D341Med (cell line): ENCODE results near the gene NGFR.
"Not testable (repeated sequence)": the region's sequence is repeated elsewhere in the genome, so short reads cannot be mapped to it uniquely, and the experiment has no call there.

Experiments used
- DNase-seq: peaks from one replicate; pipeline ENCODE4 v3.0.0; 2012; ENCODE audit warnings: low spot score

NGFR gene

DNA sequence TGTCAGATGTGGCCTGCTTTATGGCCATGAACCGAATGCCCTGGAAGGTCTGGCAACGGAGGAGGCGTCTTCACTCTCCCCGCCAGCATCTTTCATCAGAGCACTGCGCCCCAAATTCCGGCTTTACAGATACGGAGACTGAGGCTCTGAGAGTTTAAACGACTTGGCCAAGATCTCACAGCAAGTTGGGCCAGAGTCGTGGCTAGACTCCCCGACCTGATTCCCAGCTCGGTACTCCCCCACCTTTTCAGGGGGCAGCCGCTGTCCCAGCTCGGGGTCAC, 1.7 kb downstream of the NGFR start:
- no peak for DNase-seq

DNA sequence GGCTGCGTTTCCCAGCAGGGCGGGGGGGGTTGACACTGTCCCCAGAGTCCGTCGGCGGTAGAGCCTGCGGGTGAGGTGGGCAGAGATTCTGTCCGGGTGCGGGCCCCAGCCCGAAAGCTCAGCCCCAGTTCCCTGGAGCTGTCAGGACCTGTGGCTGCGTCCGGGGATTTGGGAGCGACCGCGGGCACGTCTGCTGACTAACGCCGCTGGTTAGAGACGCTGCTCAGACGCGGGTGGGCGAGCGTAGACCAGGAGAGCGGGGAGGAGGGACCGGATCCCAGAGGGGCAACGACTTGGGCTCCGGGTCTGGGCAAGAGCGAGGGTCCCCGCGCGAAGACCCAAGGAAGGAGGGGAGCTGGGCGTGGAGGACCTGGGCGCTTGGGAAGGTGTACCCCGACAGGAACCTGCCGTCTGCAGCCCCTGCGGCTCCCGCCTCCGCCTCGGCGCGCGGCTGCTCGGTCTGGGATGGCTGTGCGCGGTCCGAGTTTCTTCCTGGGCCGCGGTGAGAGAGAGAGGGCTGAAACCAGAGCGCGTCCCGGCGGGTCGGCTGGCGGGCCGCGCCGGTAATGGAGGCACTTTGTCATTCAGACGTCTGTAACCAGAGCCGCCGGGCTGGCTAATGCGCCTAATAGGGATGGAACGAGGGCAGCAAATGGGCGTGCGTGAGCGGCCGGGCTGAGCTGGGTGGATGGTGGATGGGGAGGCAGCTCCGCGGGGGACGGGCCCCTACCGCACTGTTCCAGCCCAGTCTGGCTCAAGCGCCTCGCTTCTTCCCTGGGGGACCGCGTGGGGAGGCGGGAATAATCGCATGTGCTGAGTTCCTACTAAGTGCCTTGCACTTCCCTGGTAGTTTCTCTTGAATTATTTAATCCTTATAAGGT, 2.3 kb downstream of the NGFR start:
- DNase-seq: peak; percentile 81

DNA sequence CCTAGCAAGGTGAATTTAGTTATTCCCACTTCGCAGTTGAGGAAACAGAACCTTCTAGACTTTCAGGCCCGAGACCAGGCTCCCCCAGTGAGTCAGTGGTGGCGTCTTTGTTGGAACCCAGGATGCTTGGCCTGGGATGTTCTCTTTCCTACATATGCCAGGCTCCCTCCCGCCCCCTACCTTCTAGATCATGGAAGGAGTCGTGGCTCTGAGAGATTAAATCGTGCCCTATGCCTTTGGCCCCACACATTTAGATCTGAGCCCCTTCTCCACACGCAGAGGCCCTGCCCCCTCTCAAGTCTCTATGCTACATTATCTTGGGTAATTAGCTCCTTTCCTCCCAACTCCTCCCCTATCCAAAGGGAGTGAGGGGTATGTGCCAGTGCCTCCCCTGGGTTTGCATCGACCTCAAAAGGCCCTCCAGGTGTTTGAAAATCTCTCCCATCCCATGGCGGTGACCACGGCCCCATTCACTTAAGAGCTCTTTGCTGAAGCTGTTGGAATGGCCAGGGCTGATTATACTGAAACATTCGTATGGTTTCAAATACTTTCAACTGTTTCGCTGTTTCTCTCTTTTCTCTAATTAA, 3.0 kb downstream of the NGFR start:
- DNase-seq: no peak

DNA sequence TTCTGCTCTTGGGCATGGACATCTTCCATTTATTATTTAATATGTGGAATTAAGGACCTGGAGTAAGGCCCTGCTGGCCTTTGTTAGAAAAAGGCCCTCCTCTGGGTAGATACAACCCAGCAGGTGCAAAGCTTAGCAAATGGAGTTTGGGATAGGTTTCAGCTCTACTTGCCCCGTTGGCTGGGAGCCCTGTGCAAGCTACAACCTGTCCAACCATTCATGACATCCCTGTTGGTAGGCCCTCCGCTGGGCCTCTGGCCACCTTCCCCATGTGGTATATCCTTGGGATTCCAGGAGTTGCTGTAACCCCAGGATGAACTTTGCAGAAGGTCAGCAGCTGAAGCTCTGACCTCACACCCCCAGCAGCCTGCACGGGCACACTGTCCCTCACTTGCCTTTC, 6.4 kb downstream of the NGFR start:
- no peak for DNase-seq

DNA sequence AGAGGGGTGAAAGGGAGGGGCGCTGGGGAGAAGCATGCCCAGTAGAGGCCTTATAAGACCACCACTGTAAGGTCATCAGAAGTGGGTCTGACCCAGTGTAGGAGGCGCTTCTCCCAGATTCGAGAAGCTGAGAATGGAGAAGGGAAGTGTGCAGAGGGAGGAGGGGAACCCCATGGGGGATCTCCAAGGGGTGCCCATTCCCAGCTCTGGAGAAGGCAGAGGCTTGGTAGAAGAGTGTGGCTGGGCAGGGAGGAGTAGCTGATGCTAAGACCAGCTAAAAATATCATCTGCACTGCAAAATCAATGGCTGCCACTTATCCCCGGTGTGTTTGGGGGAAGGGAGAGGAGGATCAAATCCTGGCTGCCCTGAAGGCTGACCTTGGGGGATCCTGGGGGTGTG, 7.2 kb downstream of the NGFR start:
- no peak for DNase-seq

DNA sequence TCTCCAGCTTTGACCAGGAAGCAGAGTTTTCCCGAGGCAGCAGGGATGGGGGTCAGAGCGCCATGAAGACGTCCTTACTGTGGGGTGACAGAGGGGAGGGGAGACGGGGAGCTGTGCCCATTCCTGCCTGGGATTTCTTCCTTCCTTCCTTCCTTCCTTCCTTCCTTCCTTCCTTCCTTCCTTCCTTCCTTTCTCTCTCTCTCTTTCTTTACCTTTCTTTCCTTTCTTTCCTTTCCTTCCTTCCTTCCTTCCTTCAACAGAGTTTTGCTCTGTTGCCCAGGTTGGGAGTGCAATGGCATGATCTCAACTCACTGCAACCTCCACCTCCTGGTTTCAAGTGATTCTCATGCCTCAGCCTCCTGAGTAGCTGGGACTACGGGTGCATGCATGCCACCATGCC, 7.6 kb downstream of the NGFR start:
- DNase-seq: not testable (repeated sequence)

DNA sequence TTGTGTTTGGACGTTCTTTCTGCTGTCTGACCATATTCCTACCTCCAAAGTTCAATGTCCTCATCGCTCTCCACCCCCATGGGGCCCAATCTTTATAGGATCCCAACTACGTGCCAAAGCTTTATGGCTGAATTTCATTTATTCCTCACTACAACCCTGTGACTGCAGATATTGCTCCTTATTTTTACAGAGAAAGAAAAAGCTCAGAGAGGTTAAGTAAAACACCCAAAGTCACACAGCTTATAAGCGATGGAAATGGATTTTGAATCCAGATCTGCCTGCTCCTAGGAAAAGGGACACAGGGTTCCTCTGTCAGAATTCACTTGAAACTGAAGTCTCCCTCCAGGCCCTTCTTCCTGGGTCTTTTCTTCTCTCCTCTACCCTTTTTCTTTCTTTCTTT, 9.3 kb downstream of the NGFR start:
- no peak for DNase-seq

DNA sequence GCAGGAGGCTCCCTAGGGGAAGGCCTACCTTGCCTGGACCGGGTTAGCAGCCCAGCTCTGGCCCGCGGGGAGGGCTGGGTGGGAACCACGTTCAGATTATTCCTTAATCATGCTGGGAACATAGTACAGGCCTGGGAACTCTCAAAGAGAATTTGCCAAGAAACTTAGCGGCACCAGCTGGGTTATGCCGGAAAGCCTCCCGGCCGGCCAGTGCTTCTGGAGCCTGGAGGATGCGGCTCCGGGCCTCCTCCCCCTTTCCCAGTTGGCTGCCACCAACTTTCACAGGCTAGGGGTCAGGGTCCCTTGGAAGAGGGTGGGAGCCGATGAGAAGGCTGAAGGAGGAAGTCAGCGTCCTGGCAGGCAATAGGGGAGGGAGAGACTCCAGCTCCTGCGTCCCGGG, 10.8 kb downstream of the NGFR start:
- no peak for DNase-seq

DNA sequence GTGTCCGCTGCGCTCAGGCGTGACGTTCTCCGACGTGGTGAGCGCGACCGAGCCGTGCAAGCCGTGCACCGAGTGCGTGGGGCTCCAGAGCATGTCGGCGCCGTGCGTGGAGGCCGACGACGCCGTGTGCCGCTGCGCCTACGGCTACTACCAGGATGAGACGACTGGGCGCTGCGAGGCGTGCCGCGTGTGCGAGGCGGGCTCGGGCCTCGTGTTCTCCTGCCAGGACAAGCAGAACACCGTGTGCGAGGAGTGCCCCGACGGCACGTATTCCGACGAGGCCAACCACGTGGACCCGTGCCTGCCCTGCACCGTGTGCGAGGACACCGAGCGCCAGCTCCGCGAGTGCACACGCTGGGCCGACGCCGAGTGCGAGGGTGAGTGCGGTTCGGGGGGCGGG, 11.2 kb downstream of the NGFR start:
- no peak for DNase-seq

DNA sequence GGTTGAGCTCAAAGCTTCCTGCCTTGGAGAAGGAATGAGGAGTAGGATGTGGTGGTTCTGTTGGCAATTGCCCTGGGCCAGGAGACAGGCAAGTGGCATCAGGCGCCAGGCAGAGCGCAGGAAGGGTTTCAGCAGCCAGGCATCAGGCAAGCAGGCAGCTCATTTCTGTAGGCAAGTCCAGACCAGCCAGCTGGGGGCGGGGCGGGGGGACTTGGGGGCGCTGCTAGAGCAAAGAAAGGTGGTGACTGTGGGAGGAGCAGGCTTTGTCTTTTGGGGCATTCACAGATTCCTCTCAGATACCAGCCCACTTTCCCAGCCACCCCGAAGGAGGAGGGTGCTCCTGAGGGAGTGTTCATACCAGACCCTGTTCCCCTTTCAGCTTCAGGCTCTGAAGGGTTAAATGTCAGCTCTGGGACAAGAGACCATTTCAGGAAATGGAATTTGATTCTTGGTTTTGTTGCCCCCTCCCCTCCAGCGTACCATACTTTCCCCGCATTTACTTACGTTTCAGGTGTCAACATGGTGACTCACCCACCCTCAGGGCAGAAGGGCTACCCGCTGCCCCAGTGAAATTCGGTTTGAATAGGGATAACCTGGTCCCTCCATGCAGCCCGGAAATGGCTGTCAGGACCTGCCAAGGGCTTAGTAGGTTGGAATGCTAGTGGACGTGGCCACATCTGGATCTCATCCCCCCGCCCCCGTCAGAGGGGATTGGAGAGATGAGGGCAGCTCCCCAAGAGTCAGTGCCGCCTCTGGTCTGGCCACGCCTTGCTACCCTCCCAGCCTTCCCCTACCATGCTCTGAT, 13.2 kb downstream of the NGFR start:
- no peak for DNase-seq

DNA sequence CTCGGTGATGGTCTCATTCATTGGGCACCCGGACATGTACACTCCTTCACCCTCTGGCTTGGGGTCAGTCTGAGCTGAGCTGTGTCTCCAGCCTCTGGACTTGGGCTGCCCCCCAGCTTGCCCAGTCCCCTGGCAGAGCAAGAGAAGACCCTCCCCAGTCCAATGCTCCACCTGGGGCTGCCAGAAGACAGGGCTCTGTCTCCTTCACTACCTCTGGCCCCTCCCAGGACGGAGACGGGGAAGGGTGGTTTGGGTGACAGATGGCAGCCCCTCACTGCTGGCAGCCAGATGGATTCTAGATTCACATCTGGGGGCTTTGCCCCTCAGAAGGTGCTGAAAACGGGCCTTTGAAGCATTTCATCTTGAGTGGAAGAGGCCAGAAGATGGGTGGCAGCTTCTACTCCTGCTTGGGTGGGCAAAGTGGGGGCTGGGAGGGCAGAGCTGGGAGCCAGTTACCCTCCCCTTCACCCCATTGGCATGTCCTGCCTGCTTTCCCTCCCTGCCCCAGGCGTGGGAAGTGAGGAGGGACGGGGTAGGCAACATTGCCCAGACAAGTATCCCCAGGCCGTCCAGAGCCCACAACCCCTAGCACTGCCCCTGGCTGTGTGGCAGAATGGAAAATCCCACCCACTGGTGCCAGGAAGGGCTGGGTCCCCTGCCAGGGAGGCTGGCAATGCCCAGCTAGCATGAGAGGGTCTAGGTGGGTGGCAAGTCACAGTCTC, 13.9 kb downstream of the NGFR start:
- no peak for DNase-seq

DNA sequence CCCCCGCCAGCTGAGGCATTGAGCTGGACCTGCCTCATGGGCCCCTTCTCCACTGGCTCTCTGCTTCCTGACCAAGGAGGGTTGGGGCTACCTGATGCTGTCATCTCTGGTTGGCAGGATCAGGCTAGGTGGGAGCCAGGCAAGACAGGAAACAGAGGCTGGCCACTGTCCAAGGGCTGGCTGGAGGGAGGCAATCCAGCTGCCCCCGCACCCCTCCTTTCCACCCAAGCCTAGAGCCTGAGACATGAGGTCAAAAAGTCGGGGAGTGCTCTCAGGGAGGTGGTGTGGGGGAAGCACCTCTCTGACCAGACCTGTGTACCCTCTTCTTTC, 14.5 kb downstream of the NGFR start:
- no peak for DNase-seq

DNA sequence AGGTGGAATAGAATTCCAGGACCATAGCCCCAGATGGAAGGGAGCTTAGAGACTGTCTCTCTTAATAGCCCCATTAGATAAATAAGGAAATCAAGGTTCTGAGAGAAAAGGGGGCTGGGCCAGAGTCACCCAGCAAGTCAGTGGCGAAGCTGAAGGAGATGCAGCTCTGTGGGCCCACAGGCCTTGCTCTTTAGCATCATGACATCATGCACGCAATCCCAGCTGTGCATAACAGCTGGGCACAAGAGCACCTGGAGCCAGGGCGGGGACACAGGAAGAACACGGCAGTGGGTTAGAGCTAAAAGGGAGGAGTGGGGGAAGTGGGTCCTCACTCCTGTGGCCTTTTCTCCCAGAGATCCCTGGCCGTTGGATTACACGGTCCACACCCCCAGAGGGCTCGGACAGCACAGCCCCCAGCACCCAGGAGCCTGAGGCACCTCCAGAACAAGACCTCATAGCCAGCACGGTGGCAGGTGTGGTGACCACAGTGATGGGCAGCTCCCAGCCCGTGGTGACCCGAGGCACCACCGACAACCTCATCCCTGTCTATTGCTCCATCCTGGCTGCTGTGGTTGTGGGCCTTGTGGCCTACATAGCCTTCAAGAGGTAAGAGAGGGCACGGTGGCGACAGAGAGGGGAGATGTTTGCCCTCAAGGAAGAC, 15.1 kb downstream of the NGFR start:
- DNase-seq: no peak

DNA sequence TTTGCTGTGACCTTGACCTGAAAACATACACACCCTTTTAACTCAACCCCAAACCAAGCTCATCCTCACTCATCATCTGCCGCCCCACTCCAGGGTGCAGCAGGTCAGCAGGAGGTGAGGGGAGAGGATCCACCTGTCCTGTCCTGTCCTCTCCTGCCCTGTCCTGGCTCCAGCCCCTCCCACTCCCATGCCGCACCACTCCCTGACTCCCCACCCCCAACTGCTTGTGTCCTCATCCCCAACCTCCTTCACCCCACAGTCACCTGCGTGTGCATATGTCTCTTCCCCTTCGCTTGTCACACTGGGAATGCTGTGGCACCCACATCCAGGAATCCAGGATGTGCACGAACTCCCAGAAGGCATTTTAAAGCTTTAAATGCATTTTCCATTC, 15.6 kb downstream of the NGFR start:
- no peak for DNase-seq

DNA sequence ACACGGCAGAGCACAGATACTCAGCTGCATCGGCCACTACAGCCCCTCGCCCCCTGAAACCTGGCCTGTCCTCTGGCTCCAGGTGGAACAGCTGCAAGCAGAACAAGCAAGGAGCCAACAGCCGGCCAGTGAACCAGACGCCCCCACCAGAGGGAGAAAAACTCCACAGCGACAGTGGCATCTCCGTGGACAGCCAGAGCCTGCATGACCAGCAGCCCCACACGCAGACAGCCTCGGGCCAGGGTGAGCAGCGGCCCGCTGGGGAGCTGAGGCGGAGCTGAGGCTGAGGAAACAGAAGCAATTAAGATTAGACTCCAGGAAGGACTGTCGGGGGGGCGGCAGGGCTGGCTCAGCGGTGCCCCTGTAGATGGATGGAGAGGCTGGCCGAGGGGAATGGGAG, 16.7 kb downstream of the NGFR start:
- no peak for DNase-seq

DNA sequence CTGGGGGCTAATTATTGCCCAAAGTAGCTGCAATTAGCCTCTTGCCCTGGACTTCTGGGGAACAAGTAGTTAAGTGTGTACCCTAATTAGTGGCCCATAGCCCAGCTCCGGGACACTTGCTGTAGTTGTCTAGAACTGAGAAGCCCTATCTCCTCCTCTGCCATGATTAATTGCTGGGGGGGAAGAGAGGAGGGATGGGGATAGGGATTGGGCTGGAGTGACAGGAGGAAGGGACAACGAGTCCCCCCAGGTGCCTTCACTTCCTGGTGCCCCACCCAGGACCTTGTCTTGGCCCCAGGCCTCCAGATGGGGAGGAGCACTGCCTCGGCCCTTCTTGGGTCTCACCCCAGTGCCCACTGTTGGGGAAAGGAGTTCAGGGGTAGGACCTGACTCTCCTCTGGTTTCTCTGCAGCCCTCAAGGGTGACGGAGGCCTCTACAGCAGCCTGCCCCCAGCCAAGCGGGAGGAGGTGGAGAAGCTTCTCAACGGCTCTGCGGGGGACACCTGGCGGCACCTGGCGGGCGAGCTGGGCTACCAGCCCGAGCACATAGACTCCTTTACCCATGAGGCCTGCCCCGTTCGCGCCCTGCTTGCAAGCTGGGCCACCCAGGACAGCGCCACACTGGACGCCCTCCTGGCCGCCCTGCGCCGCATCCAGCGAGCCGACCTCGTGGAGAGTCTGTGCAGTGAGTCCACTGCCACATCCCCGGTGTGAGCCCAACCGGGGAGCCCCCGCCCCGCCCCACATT, 17.4 kb downstream of the NGFR start:
- DNase-seq: no peak

DNA sequence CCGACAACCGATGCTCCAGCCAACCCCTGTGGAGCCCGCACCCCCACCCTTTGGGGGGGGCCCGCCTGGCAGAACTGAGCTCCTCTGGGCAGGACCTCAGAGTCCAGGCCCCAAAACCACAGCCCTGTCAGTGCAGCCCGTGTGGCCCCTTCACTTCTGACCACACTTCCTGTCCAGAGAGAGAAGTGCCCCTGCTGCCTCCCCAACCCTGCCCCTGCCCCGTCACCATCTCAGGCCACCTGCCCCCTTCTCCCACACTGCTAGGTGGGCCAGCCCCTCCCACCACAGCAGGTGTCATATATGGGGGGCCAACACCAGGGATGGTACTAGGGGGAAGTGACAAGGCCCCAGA, 17.9 kb downstream of the NGFR start:
- no peak for DNase-seq

DNA sequence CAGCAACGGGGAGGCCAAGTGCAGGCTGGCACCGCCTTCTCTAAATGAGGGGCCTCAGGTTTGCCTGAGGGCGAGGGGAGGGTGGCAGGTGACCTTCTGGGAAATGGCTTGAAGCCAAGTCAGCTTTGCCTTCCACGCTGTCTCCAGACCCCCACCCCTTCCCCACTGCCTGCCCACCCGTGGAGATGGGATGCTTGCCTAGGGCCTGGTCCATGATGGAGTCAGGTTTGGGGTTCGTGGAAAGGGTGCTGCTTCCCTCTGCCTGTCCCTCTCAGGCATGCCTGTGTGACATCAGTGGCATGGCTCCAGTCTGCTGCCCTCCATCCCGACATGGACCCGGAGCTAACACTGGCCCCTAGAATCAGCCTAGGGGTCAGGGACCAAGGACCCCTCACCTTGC, 18.5 kb downstream of the NGFR start:
- no peak for DNase-seq

DNA sequence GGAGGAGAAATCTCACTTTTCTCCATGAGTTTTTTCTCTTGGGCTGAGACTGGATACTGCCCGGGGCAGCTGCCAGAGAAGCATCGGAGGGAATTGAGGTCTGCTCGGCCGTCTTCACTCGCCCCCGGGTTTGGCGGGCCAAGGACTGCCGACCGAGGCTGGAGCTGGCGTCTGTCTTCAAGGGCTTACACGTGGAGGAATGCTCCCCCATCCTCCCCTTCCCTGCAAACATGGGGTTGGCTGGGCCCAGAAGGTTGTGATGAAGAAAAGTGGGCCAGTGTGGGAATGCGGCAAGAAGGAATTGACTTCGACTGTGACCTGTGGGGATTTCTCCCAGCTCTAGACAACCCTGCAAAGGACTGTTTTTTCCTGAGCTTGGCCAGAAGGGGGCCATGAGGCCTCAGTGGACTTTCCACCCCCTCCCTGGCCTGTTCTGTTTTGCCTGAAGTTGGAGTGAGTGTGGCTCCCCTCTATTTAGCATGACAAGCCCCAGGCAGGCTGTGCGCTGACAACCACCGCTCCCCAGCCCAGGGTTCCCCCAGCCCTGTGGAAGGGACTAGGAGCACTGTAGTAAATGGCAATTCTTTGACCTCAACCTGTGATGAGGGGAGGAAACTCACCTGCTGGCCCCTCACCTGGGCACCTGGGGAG, 19.1 kb downstream of the NGFR start:
- peak; percentile 37 for DNase-seq

DNA sequence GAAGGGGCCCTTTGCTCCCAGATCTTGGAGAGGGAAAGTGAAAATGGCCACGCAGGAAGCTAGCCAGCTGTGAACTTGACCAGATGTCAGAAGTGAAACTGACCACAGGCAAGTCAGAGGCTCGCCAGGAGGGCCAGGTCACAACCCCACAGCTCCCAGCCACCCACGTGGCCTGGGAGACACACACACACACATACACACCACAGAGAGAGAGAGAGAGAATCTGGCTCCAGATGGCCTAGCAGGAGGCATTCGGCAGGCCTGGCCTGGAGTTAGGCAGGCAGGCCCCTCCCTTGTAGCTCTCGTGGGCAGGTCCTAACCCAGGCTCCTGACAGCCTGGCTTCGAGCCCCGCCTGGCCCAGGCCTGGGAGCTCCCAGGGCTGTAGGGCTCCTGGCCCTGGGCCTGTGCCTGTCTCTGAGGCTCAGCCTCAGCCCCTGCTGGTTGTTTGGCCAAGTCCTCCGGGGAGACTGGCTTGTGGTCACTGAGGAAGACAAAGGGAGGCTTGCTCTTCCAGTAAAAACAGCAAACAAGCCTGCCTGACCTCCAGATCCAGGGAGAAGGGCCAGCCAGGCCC, 20.2 kb downstream of the NGFR start:
- peak; percentile 83 for DNase-seq

DNA sequence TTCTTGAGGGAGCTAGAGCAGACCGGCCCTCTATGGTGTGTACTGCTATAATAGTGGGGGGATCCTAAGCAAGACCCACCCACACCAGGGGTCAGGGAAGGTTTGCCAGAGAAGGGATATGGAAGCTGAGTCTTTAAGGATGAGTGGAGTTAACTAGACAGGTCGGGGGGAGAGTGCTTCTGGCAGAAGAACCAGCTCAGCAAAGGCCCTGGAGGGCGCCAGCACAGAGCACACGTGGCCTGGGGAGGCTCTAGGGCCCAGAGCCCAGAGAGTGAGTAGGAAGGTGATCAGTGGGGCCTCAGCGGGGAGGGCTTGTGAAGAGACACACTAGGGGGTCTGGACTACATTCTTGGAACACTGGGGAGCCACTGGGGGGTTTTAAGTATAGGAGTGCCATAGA, 21.1 kb downstream of the NGFR start:
- DNase-seq: peak; percentile 39
